OCI-LY7 (cell line): Measurements from ENCODE around the gene CASZ1. TPM values are rescaled to one million over a fixed set of nuclear protein-coding genes. Genes with fewer than 3 reads are reported as not detected.

Experiments
- BruUV-seq: library from RNA; stranded (reverse); fragments of 400-500 nt; replicated peaks from 2 replicates; lab custom pipeline; 2021; lab: Mats Ljungman, UMichigan
- CTCF ChIA-PET: fragments of 300-600 bp; sonication (Branson Sonifier 250); formaldehyde crosslinking; loops from one replicate; lab custom pipeline; 2022; ENCODE audit warnings: antibody characterized with exemption; ENCODE audit not compliant: unreplicated experiment; lab: Charles Lee
- POLR2A ChIA-PET: fragments of 300-600 bp; sonication (Branson Sonifier 250); formaldehyde crosslinking; loops from one replicate; lab custom pipeline; 2022; ENCODE audit warnings: antibody characterized with exemption; lab: Charles Lee
- DNase-seq: peaks from one replicate; pipeline ENCODE4 v3.0.0-alpha.2; 2015; ENCODE audit warnings: low spot score
- H2AFZ ChIP-seq: fragments of 200-600 bp; sonication (generic), shearing (Covaris generic); 2 replicates; pipeline ENCODE4 v1.6.1; 2014; ENCODE audit warnings: mild to moderate bottlenecking, antibody characterized with exemption, low read length, moderate library complexity
- H3K27ac ChIP-seq: fragments of 200-600 bp; sonication (generic); 2 replicates; pipeline ENCODE4 v1.5.1; 2014; ENCODE audit warnings: mixed run types, low read depth, mild to moderate bottlenecking, moderate library complexity, low read length, inconsistent platforms; ENCODE audit not compliant: poor library complexity, severe bottlenecking
- H3K36me3 ChIP-seq: fragments of 200-600 bp; sonication (generic); 2 replicates; pipeline ENCODE4 v1.6.1; 2014; ENCODE audit warnings: mild to moderate bottlenecking, antibody characterized with exemption, low read length, moderate library complexity, mixed read lengths; ENCODE audit not compliant: insufficient read depth
- H3K4me1 ChIP-seq: fragments of 200-600 bp; sonication (generic); 2 replicates; pipeline ENCODE4 v1.5.1; 2014; ENCODE audit warnings: mild to moderate bottlenecking, low read length; ENCODE audit not compliant: insufficient read depth, poor library complexity, severe bottlenecking
- H3K4me2 ChIP-seq: fragments of 200-600 bp; sonication (generic); 2 replicates; pipeline ENCODE4 v1.6.1; 2014; ENCODE audit warnings: mild to moderate bottlenecking, low read length
- H3K4me3 ChIP-seq: fragments of 200-600 bp; sonication (generic); 2 replicates; pipeline ENCODE4 v1.5.1; 2014; ENCODE audit warnings: mild to moderate bottlenecking, low read depth, low read length; ENCODE audit not compliant: poor library complexity, severe bottlenecking
- H3K79me2 ChIP-seq: fragments of 200-600 bp; sonication (generic); 2 replicates; pipeline ENCODE4 v1.6.1; 2016; ENCODE audit warnings: low read depth, mild to moderate bottlenecking, low read length, moderate library complexity, mixed read lengths; ENCODE audit not compliant: insufficient read depth
- H3K9me2 ChIP-seq: fragments of 200-600 bp; sonication (generic); 2 replicates; pipeline ENCODE4 v1.6.1; 2016; ENCODE audit warnings: mild to moderate bottlenecking, low read length, mixed read lengths; ENCODE audit not compliant: insufficient read depth
- H3K9me3 ChIP-seq: fragments of 200-600 bp; sonication (generic); 2 replicates; pipeline ENCODE4 v1.6.1; 2014; ENCODE audit warnings: mild to moderate bottlenecking, mixed run types, low read length, mixed read lengths
- H4K20me1 ChIP-seq: fragments of 200-600 bp; sonication (generic); 2 replicates; pipeline ENCODE4 v1.6.1; 2014; ENCODE audit warnings: mild to moderate bottlenecking, antibody characterized with exemption, low read length, moderate library complexity, mixed read lengths; ENCODE audit not compliant: insufficient read depth
- CTCF ChIP-seq: fragments of 200-600 bp; sonication (generic); conservative IDR thresholded peaks from 2 replicates; pipeline ENCODE4 v1.5.1; 2014; ENCODE audit warnings: mild to moderate bottlenecking, antibody characterized with exemption, low read length, moderate library complexity, mixed read lengths
- EZH2phosphoT487 ChIP-seq: fragments of 200-600 bp; sonication (generic); IDR thresholded peaks from 2 replicates; pipeline ENCODE4 v1.6.1; 2018; ENCODE audit warnings: low read depth, borderline replicate concordance, mild to moderate bottlenecking, mixed run types, antibody characterized with exemption, low read length, moderate library complexity, mixed read lengths
- intact Hi-C: fragments of 100-400 bp; cut with micrococcal nuclease; formaldehyde crosslinking; loops from one replicate; pipeline ENCODE4 v1.10.0; 2022; ENCODE audit not compliant: unreplicated experiment
- total RNA-seq, 2 experiments: library from RNA; depleted of rRNA in 1 of 2; stranded (reverse); fragments of >200 nt in 1 of 2; shearing (Covaris generic) in 1 of 2; gene quantifications; 2 replicates each; pipeline ENCODE4 v1.2.3, GENCODE V29; 2014 to 2022

The CASZ1 gene
- total RNA-seq, 2 experiments from 2014 or later = 3.3 to 3.9 TPM

- TF ChIP-seq EZH2phosphoT487 (no peak), CTCF (no peak)
- Histone ChIP-seq H3K4me2 (no peak overlapping the region), H4K20me1 (no peaks in the 10 kb centered on the region), H3K36me3 (no peaks in the 10 kb centered on the region), H3K4me1 (no peaks in the 10 kb centered on the region), H3K9me3 (no peaks in the 10 kb centered on the region), H3K9me2 (no peaks in the 10 kb centered on the region), H2AFZ (no peak overlapping the region), H3K79me2 (no peaks in the 10 kb centered on the region), H3K27ac (no peak overlapping the region), H3K4me3 (no peak overlapping the region)
- intact Hi-C loops = no loop called here
- BruUV-seq = no TSS peak
- CTCF ChIA-PET = no interaction called here
- POLR2A ChIA-PET = no interaction called here
- DNase-seq = no peak
Measured at GRCh38 chr1:10815858-10816195, 19.4 kb upstream of the CASZ1 start.

GRCh38 chr1:10814976-10815857, 18.8 kb upstream of the CASZ1 start:
- Histone ChIP-seq H3K9me2 (no peaks in the 10 kb centered on the region), H3K4me2 (no peak overlapping the region), H3K27ac (no peak overlapping the region), H3K79me2 (no peaks in the 10 kb centered on the region), H3K36me3 (no peaks in the 10 kb centered on the region), H3K9me3 (no peaks in the 10 kb centered on the region), H3K4me1 (no peaks in the 10 kb centered on the region), H4K20me1 (no peaks in the 10 kb centered on the region), H2AFZ (no peak overlapping the region), H3K4me3 (no peak overlapping the region)
- intact Hi-C loops = no loop called here
- no TSS peak for BruUV-seq
- ChIA-PET POLR2A (no interaction called here), CTCF (no interaction called here)
- no peak for DNase-seq
- no peak for TF ChIP-seq EZH2phosphoT487
- no peak for TF ChIP-seq CTCF

- CTCF ChIA-PET = no interaction called here
- no peak overlapping the region for H3K4me3 ChIP-seq
- H4K20me1 ChIP-seq = no peaks in the 10 kb centered on the region
- no peaks in the 10 kb centered on the region for H3K79me2 ChIP-seq
- no peaks in the 10 kb centered on the region for H3K4me1 ChIP-seq
- intact Hi-C loops = no loop called here
- no TSS peak for BruUV-seq
- TF ChIP-seq CTCF (no peak), EZH2phosphoT487 (no peak)
- H3K27ac ChIP-seq = no peak overlapping the region
- H3K9me2 ChIP-seq = no peaks in the 10 kb centered on the region
- H3K9me3 ChIP-seq = no peaks in the 10 kb centered on the region
- no peak for DNase-seq
- H3K4me2 ChIP-seq = no peak overlapping the region
- H2AFZ ChIP-seq = no peak overlapping the region
- H3K36me3 ChIP-seq = no peaks in the 10 kb centered on the region
- POLR2A ChIA-PET = no interaction called here
Measured at GRCh38 chr1:10814312-10814711, 17.9 kb upstream of the CASZ1 start.
